ENCODE data around the gene MYDGF. TPM values are rescaled to one million over a fixed set of nuclear protein-coding genes. Genes with fewer than 3 reads are reported as not detected.
"Not testable (repeated sequence)": the region's sequence is repeated elsewhere in the genome, so short reads cannot be mapped to it uniquely, and the experiment has no call there.

MYDGF gene
- total RNA-seq, 1 experiment from 2014 or later: 188 TPM

DNA sequence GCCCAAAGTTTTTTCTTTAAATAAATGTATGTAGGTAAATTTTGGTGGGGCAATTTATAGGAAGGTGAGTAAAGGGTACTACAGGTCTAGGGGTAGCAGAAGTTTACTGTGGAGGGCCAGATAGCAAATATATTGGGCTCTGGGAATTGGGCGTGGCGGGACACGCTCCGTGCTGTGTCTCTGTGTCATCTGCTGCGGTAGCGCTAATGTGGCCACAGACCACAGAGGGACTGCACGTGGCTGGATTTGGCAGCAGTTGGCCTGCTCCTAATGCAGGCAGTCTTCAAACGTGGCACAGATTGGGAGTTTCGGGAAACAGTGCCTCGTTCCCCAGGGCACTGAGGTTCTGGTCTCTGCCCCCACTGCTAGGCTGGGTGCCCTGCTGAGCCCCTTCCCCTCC lies 16.6 kb upstream of the MYDGF start:
- H3K27me3 Mint-ChIP-seq (ENCODE audit: insufficient read depth, unreplicated experiment): no peaks in the 10 kb centered on the region
- TF ChIP-seq, protein P1, sequence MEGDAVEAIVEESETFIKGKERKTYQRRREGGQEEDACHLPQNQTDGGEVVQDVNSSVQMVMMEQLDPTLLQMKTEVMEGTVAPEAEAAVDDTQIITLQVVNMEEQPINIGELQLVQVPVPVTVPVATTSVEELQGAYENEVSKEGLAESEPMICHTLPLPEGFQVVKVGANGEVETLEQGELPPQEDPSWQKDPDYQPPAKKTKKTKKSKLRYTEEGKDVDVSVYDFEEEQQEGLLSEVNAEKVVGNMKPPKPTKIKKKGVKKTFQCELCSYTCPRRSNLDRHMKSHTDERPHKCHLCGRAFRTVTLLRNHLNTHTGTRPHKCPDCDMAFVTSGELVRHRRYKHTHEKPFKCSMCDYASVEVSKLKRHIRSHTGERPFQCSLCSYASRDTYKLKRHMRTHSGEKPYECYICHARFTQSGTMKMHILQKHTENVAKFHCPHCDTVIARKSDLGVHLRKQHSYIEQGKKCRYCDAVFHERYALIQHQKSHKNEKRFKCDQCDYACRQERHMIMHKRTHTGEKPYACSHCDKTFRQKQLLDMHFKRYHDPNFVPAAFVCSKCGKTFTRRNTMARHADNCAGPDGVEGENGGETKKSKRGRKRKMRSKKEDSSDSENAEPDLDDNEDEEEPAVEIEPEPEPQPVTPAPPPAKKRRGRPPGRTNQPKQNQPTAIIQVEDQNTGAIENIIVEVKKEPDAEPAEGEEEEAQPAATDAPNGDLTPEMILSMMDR (IDR thresholded peaks at IDR 0.05; ENCODE audit: unreplicated experiment): no peak

DNA sequence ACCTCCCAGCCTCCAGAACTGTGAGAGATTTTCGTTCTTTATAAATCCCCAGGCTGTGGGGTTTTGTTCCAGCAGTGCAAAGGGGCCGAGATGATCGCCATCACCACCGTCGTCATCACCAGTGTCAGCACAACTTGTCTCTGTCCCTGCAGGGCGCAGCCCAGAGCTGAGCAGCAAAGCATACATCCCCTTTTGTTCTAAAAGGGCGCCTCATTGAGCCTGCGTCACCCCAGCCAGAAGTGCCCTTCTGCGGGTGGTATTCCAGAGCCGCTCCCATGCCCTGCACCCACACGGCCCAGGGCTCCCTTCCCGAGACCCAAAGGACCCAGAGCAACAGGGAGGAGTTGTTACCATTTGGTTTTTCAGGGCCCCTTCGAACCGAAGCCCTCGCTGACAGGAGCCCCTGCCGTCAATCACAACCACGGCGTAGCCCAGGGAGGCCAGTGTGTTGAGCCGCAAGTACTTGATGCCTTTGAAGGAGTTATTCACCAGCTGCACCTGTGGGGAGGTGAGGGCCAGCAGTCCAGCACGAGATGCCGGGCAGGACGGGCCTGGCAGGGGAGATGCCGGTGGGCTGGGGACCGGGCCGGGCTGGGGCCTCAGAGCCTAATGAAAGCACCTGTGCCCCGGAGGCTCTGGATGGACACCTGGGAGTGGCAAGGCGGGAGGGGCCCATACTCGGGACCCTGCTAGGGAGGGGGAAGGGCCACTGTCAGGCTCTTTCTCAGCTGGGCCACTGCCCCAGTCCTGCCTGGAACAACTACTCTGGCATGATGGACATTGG lies 14.4 kb upstream of the MYDGF start:
- DNase-seq (ENCODE audit: unreplicated experiment): no peak
- no peak overlapping the region for H3K4me3 Mint-ChIP-seq (ENCODE audit: unreplicated experiment)
- intact Hi-C loops (cut with micrococcal nuclease): no loop called here
- no peaks in the 10 kb centered on the region for H3K9me3 Mint-ChIP-seq (ENCODE audit: unreplicated experiment)
- TF ChIP-seq, protein P1 (IDR thresholded peaks at IDR 0.05; ENCODE audit: unreplicated experiment): no peak
- H3K36me3 Mint-ChIP-seq (ENCODE audit: insufficient read depth, unreplicated experiment): peaks cover 62% of the 10 kb centered on the region
- H3K27me3 Mint-ChIP-seq (ENCODE audit: insufficient read depth, unreplicated experiment): no peaks in the 10 kb centered on the region
- H3K4me1 Mint-ChIP-seq (ENCODE audit: insufficient read depth, unreplicated experiment): no peaks in the 10 kb centered on the region
- POLR2A ChIA-PET: no interaction called here
- BruUV-seq (replicated peaks): no TSS peak
- H3K27ac Mint-ChIP-seq (ENCODE audit: low read depth, unreplicated experiment): no peak overlapping the region
- CTCF ChIA-PET: interaction anchor here (0.7 kb wide), 1 partner anchor 46 kb away, joined by 3 read pairs; no protein-coding TSS in a partner anchor

More for the DNA sequence above, 16.6 kb upstream of the MYDGF start:
- no peaks in the 10 kb centered on the region for H3K4me1 Mint-ChIP-seq (ENCODE audit: insufficient read depth, unreplicated experiment)
- no peak overlapping the region for H3K4me3 Mint-ChIP-seq (ENCODE audit: unreplicated experiment)
- intact Hi-C loops (cut with micrococcal nuclease): no loop called here
- CTCF ChIA-PET: no interaction called here
- no peak for DNase-seq (ENCODE audit: unreplicated experiment)
- no peaks in the 10 kb centered on the region for H3K9me3 Mint-ChIP-seq (ENCODE audit: unreplicated experiment)
- POLR2A ChIA-PET: no interaction called here
- peaks cover 64% of the 10 kb centered on the region for H3K36me3 Mint-ChIP-seq (ENCODE audit: insufficient read depth, unreplicated experiment)
- no TSS peak for BruUV-seq (replicated peaks)
- H3K27ac Mint-ChIP-seq (ENCODE audit: low read depth, unreplicated experiment): no peak overlapping the region

DNA sequence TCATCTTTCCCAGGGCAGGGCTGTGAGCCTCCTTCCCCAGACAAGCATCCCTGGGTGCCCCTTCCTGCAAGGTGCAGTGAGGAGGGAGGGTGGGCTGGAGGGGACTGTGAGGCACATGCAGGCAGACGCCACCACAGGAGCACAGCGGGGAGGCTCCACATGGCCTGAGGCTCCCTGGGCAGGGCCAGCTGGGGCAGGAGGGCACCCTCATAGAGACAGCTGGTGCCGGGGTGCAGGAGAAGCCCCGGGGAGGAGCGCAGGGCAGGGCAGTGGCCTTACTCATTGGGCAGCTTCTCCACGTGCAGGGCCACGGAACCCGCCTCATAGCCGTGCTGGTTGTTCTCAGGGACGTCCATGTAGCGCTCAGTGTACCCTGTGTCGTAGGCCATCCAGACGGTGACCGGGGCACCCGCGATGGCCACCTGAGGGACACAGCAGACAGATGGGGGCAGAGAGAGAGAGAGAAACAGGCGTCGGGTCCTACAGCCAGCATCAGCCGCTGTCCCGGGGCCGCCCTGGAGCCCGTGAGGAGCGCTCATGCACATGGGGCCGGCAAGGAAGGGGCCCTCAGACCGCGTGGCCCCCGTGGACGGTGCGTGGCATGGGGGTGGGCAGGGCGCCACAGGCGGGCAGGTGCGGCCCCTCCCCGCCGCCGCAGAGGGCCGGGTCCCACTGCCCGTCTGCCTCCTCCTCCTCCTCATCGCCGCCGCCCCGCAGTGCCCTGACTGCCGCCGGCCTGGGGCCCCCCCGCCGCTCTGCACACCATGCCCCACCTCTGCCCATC lies 12.5 kb upstream of the MYDGF start:
- Mint-ChIP-seq H3K4me1 (ENCODE audit: insufficient read depth, unreplicated experiment) (no peaks in the 10 kb centered on the region), H3K4me3 (ENCODE audit: unreplicated experiment) (no peak overlapping the region), H3K36me3 (ENCODE audit: insufficient read depth, unreplicated experiment) (peaks cover 64% of the 10 kb centered on the region), H3K27me3 (ENCODE audit: insufficient read depth, unreplicated experiment) (no peaks in the 10 kb centered on the region), H3K27ac (ENCODE audit: low read depth, unreplicated experiment) (no peak overlapping the region), H3K9me3 (ENCODE audit: unreplicated experiment) (no peaks in the 10 kb centered on the region)
- TF ChIP-seq, protein P1 (IDR thresholded peaks at IDR 0.05; ENCODE audit: unreplicated experiment): no peak
- intact Hi-C loops (cut with micrococcal nuclease): no loop called here
- no TSS peak for BruUV-seq (replicated peaks)
- CTCF ChIA-PET: no interaction called here
- POLR2A ChIA-PET: interaction anchor here (0.7 kb wide), 1 partner anchor 43 kb away, joined by 3 read pairs; no protein-coding TSS in a partner anchor
- no peak for DNase-seq (ENCODE audit: unreplicated experiment)

DNA sequence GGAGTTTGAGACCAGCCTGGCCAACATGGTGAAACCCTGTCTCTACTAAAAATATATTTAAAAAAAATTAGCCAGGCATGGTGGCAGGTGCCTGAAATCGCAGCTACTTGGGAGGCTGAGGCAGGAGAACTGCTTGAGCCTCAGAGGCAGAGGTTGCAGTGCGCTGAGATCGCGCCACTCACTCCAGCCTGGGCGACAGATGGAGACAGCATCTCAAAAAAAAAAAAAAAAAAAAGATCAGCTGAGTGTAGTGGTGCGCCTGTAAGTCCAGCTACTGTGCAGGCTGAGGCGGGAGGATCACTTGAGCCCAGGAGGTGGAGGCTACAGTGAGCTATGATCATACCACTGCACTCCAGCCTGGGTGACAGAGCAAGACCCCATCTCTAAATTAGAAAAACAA lies 9.9 kb upstream of the MYDGF start:
- BruUV-seq (replicated peaks); H3K4me3 Mint-ChIP-seq (ENCODE audit: unreplicated experiment); intact Hi-C loops (cut with micrococcal nuclease); H3K4me1 Mint-ChIP-seq (ENCODE audit: insufficient read depth, unreplicated experiment); H3K27me3 Mint-ChIP-seq (ENCODE audit: insufficient read depth, unreplicated experiment); H3K27ac Mint-ChIP-seq (ENCODE audit: low read depth, unreplicated experiment); DNase-seq (ENCODE audit: unreplicated experiment); H3K9me3 Mint-ChIP-seq (ENCODE audit: unreplicated experiment): not testable (repeated sequence)
- ChIA-PET CTCF (interaction anchor here (0.6 kb wide), 1 partner anchor 47 kb away, joined by 3 read pairs; no protein-coding TSS in a partner anchor), POLR2A (interaction anchor here (0.6 to 1.2 kb wide), 2 partner anchors 9 to 12 kb away, joined by 3 read pairs; partner anchors contain the start of gene MYDGF)
- peaks cover 62% of the 10 kb centered on the region for H3K36me3 Mint-ChIP-seq (ENCODE audit: insufficient read depth, unreplicated experiment)
